ENCODE results near the gene RGCC. TPM values are rescaled to one million over a fixed set of nuclear protein-coding genes. Genes with fewer than 3 reads are reported as not detected.

Gene RGCC
- total RNA-seq, 2 donors from 2014 or later, result 29.6 to 68.3 TPM

DNA sequence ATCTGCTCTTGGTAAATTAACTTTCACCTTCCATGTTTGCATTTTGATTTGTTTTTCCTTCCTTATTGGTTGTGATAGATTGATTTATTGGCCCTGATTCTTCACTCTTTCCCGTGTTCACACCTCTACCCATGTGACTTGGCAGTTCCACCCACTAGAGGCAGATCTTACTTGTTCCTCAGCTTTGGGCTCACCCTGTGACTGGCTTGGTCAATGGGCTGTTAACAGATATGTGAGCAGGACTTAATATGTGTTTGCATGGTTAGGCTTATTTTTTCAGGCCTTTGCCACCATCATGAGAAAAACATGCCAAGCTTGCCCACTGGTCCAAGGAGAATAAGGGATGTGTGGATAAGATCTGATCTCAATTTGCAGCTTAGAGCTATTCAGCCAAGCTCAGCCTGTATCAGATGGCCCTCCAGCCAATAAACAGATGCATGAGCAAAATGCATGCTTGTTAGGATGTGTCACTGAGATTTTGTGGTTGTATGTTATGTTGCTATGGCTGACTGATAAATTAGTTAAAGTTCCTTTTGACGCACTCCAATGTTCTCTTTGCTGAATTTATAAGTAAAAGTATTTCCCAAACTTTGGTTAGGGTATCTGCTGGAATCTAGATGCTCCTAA is 48.0 kb downstream of the RGCC start:
- intact Hi-C loops (cut with DNase I), result loop anchor here in 1 of 2 donors (1.0 to 5.0 kb wide), 2 partner anchors 12 to 132 kb away; no protein-coding TSS in a partner anchor
- DNase-seq (ENCODE audit: low spot score), result no peak

DNA sequence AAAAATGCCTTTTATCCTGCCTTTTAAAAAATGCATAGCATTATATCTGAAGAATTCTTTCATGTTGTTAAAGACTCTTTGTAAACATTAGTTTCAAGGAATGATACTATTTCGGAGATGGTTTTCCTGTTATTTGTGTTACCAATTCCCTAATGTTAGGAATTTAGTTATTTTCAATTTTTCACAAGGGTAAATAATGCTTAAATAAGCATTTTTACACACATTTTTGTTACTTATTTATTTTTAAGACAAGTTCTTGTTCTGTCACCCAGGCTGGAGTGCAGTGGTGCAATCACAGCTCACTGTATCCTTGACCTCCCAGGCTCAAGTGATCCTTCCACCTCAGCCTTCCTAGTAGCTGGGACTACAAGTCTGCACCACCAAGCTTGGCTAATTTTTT is 49.0 kb downstream of the RGCC start:
- intact Hi-C loops (cut with DNase I), result loop anchor here in 1 of 2 donors (5.0 kb wide), 1 partner anchor 131 kb away; no protein-coding TSS in a partner anchor
- no peak for DNase-seq (ENCODE audit: low spot score)

DNA sequence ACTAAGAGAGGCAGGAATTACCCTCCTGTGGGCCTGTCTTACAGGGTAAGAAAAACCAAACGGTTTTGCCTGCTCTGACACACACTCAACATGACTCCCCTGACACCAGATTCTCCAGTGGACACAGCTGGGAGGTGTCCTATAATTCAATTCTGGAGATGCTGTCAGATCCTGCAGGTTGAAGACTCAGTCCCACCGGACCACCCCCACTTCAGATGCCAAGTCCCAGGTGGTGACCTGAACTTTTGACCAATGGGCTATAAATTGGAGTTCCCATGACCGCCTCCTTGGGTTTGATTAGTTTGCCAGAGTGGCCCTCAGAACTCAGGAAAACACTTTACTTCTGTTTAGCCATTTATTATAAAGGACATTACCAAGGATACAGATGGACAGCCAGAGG is 52.6 kb downstream of the RGCC start:
- intact Hi-C loops (cut with DNase I), result loop anchor here in 1 of 2 donors (5.0 kb wide), 1 partner anchor 127 kb away; no protein-coding TSS in a partner anchor
- no peak for DNase-seq (ENCODE audit: low spot score)

DNA sequence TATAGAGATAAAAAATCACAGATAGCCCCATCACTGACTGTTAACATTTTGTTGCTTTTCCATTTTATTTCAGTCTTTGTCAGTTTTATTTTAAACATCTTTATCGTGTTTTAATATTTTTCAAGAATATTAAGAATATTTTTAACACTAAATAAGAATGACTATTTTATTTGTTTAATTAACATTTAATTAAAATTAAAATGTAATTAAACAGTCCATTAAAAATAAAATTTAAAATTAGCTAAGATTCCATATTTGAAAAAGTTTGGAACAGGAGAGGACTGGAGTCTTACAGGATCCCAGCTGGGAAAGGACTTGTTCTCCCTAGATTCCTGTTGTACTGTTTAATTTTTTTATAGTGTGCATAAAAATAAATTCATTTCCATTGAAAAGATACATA is 54.5 kb downstream of the RGCC start:
- intact Hi-C loops (cut with DNase I), result no loop called here
- DNase-seq (ENCODE audit: low spot score), result no peak

DNA sequence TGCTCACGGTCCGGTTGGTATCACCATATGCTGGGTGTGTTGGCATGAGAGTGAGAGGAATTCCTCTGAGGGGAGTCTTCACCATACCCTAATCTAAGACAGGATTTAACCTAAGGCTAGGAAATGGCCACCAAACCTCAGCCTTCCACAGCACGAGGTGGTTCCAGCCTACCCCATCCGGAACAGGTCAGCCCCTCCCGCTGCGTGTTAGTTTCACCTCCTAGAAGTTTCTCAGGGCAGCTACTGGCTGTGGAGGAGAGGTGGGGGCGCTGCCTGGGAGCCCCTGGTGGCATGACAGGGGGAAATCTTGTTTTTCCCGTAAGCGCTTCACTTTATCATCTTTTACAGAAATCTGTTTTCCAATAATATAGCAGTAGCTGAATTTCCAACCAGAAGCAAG is 55.1 kb downstream of the RGCC start:
- DNase-seq (ENCODE audit: low spot score), result no peak

DNA sequence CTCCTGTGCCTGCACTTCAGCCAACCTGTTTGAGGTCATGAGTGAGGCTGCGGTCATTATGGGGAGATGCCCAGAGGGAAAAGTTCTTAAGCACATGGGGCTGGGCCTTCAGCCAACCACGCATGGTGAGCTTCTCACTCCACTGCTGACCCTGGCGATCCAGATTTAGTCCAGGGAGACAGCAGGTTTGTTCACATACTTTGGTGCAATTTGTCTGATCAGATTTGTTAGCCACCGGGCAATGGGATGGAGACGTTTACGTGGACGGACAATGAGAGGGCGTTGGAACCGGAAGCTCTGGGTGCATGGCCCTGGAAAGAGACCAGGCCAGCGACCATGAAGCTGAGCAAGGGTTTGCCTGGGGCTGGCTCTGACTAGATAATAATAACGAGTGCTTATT is 56.2 kb downstream of the RGCC start:
- intact Hi-C loops (cut with DNase I), result no loop called here
- no peak for DNase-seq (ENCODE audit: low spot score)

More for the DNA sequence above, 55.1 kb downstream of the RGCC start:
- intact Hi-C loops (cut with DNase I), result no loop called here

DNA sequence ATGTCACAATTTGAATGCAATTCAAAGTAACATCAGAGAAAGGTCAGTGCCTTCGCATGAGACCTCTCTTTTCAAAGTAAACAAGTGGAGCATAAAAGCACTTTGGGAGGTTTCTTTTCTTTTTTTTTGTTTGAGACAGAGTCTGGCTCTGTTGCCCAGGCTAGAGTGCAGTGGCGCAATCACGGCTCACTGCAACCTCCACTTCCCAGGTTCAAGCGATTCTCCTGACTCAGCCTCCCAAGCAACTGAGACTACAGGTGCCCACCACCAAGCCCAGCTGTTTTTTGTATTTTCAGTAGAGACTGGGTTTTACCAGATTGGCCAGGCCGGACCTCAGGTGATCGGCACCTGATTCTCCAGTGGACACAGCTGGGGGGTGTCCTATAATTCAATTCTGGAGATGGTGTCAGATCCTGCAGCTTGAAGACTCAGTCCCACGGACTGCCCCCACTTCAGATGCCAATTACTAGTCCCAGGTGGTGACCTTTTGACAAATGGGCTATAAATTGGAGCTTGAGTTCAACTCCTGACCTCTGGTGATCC is 57.6 kb downstream of the RGCC start:
- DNase-seq (ENCODE audit: low spot score), result no peak
- intact Hi-C loops (cut with DNase I), result no loop called here

DNA sequence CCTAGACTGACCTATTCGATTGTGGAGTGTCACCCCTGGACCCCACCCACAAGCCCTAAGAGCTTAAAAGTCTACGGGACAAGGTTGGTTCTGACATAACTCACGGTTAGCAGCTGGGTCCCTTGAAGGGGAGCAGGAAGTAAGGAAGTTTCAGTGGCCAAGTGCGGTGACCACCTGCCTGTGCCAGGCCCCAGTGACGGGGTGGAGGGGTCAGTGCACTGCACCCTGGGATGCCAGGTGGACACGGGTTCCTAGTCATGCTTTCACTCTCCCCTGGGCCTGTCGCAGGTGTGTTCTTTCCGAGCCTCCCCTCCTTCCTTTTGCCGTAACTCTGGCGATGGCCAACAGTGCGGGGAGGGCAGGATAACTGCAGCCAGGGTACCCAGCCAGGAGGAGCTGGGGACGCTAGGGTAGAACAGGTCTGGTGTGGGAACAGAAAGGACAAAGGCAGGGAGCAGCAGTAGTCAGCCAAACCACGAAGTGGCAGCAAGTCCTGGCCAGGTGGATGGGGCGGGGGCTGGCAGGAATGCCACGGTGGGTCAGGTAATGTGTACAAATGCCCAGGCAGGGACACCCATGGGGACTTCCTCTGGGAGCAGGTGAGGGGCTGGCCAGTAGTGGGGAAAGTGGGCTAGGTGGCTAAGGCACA is 58.3 kb downstream of the RGCC start:
- intact Hi-C loops (cut with DNase I), result no loop called here
- DNase-seq (ENCODE audit: low spot score), result no peak

DNA sequence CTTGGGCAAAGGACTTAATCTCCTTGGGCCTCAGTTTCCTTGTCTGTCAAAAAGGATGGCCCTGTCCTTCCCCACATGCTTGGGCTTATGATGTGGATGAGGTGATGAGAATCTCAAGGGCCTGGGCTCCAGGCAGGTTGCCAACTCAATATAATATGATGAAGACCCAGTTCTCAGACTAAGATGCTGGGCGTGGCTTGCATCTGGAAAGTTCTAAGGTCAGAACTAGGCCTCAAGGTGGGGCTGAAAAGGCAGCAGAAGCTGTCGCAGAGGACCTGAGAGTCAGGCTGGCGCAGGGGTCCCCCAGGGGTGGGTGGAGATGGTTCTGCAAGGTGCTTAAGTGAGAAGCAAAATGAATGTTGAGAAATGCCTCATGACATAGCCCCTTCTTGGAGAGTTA is 58.8 kb downstream of the RGCC start:
- intact Hi-C loops (cut with DNase I), result no loop called here
- DNase-seq (ENCODE audit: low spot score), result no peak

DNA sequence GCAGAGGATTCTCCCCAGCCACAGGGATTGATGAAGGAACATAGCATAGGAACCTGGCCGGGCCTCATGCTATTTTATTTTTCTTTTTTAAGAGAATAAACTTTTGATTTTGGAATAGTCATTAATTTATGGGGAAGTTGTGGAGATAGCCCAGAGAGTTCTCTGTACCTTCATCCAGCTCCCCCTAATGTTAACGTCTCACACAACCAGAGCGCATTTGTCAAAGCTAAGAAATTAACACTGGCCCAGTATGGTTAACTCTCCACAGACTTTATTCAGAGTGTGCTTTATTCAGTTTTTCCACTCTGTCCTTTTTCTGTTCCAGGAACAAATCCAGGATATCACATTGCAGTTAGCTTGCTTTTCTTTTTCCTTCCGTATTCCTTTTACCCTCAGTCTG is 59.4 kb downstream of the RGCC start:
- DNase-seq (ENCODE audit: low spot score), result no peak
- intact Hi-C loops (cut with DNase I), result no loop called here

DNA sequence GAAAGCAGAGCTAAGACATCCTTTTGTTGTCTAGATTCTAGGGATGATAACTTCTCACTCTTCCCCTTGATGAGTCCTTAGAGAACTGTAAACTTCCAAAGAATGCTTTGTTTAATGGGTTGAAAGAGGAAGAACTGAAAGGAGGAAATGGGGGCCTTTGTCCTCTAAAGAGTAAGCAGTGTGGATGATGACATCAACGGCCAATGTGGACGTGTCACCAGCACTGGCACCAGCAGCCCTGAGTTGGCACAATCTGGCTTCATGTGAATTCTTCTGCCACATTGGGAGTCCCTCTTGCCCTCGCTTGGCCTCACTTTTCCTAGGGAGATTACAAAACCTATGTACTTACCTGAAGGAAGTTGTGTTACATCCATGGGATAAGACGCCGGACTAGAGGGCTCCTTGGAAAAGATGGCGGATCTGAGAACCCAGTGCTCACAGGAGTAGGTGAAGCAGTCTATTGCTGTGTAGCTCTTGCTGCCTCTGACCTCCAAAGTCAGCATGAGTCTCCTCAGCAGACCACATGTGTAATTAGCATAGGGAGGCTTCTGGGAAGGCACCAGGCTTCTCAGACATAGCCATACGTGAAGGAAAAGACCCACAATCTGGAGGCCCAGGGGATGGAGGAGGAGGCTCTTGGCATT is 62.8 kb downstream of the RGCC start:
- intact Hi-C loops (cut with DNase I), result no loop called here
- no peak for DNase-seq (ENCODE audit: low spot score)

Other genes starting within 250 kb of the RGCC start
- gene MTRF1, start 194.0 kb upstream of the RGCC start, total RNA-seq, result 10 to 100 TPM; 10.0 to 10.8 TPM
- 10 to 100 TPM; 15.8 to 17.2 TPM for gene NAA16, start 146.3 kb upstream of the RGCC start, total RNA-seq

Data from posterior vena cava (tissue), 2 donors.